Panc1 (cell line): ENCODE results near the gene GMPPA. TPM values are rescaled to one million over a fixed set of nuclear protein-coding genes. Genes with fewer than 3 reads are reported as not detected.
A peak's percentile ranks its signal among the peaks of the same experiment; 100 is the strongest.

Experiments
- ATAC-seq: fragments of 200-7000 bp; cut with Tn5 transposase; 2 replicates; pipeline ENCODE4 v1.9.1; 2020; ENCODE audit warnings: mild to moderate bottlenecking, moderate library complexity
- BruUV-seq: library from RNA; stranded (reverse); fragments of 400-500 nt; replicated peaks from 2 replicates; lab custom pipeline; 2021; lab: Mats Ljungman, UMichigan
- CTCF ChIA-PET: fragments of 300-600 bp; sonication (Branson Sonifier 250); formaldehyde crosslinking; loops from one replicate; lab custom pipeline; 2022; ENCODE audit warnings: antibody characterized with exemption; lab: Charles Lee
- POLR2A ChIA-PET: fragments of 300-600 bp; sonication (Branson Sonifier 250); formaldehyde crosslinking; loops from one replicate; lab custom pipeline; 2022; ENCODE audit warnings: antibody characterized with exemption; lab: Charles Lee
- DNase-seq: peaks from one replicate; pipeline ENCODE4 v3.0.0-alpha.2; 2010; ENCODE audit warnings: low read depth, low spot score
- H3K27ac ChIP-seq: 2 replicates; pipeline ENCODE4 v1.5.1; 2011; ENCODE audit warnings: mild to moderate bottlenecking, low read length, inconsistent platforms
- H3K27me3 ChIP-seq: fragments of 200-500 bp; sonication (Bioruptor generic); 2 replicates; pipeline ENCODE4 v1.6.0; 2014; ENCODE audit warnings: low read length, inconsistent platforms; ENCODE audit not compliant: control insufficient read depth, insufficient read depth
- H3K36me3 ChIP-seq: fragments of 200-500 bp; sonication (Bioruptor generic); 2 replicates; pipeline ENCODE4 v1.5.1; 2014; ENCODE audit warnings: inconsistent platforms, mild to moderate bottlenecking, low read length, moderate library complexity; ENCODE audit not compliant: control insufficient read depth, insufficient read depth
- H3K4me1 ChIP-seq: 2 replicates; pipeline ENCODE4 v1.5.1; 2011; ENCODE audit warnings: inconsistent platforms, mild to moderate bottlenecking, low read length, moderate library complexity; ENCODE audit not compliant: control insufficient read depth, insufficient read depth
- H3K4me3 ChIP-seq, 2 experiments: 2 replicates each; pipeline ENCODE4 v1.5.1; 2011 to 2012; ENCODE audit warnings: low read depth in 2 of 2, low read length in 2 of 2, mild to moderate bottlenecking in 2 of 2, inconsistent platforms in 1 of 2, moderate library complexity in 1 of 2
- H3K9me3 ChIP-seq: fragments of 200-500 bp; sonication (Bioruptor generic); 2 replicates; pipeline ENCODE4 v1.5.1; 2014; ENCODE audit warnings: low read depth, mild to moderate bottlenecking, inconsistent platforms, low read length, moderate library complexity; ENCODE audit not compliant: control insufficient read depth, insufficient read depth
- CTCF ChIP-seq: fragments of 450-650 bp; IDR thresholded peaks from 2 replicates; pipeline ENCODE4 v1.5.1; 2017; ENCODE audit warnings: mild to moderate bottlenecking
- POLR2AphosphoS5 ChIP-seq: IDR thresholded peaks from 2 replicates; pipeline ENCODE4 v1.6.1; 2012; ENCODE audit warnings: mild to moderate bottlenecking, low read depth, low read length, moderate library complexity
- REST ChIP-seq, 2 experiments: IDR thresholded peaks; 2 replicates each; pipeline ENCODE4 v1.6.1; 2011 to 2012; ENCODE audit warnings: low read depth in 2 of 2, control low read depth in 1 of 2, low read length in 1 of 2, mild to moderate bottlenecking in 1 of 2, moderate library complexity in 1 of 2; ENCODE audit not compliant: insufficient read depth in 1 of 2
- SIN3A ChIP-seq: IDR thresholded peaks from 2 replicates; pipeline ENCODE4 v1.6.1; 2012; ENCODE audit warnings: low read depth, mild to moderate bottlenecking, low read length, moderate library complexity, borderline replicate concordance; ENCODE audit not compliant: insufficient read depth
- TCF7L2 ChIP-seq: IDR thresholded peaks from 2 replicates; pipeline ENCODE4 v1.6.1; 2011; ENCODE audit warnings: mild to moderate bottlenecking, low read depth, low read length, inconsistent platforms
- in situ Hi-C: cut with HindIII; loops from 2 replicates; pipeline ENCODE4 v1.10.0; 2016; ENCODE audit warnings: low sequenced_read_pairs, low pct_unique_long_range_greater_than_20kb
- intact Hi-C: fragments of 100-400 bp; cut with micrococcal nuclease; formaldehyde crosslinking; loops from one replicate; pipeline ENCODE4 v1.10.0; 2022; ENCODE audit not compliant: unreplicated experiment
- total RNA-seq: library from RNA; stranded (reverse); gene quantifications from one replicate; pipeline ENCODE4 v1.2.1, GENCODE V29; 2021; ENCODE audit not compliant: unreplicated experiment

GMPPA gene
- total RNA-seq, 1 experiment from 2014 or later = 66.2 TPM

GRCh38 chr2:219451661-219452360, 46.9 kb upstream of the GMPPA start:
- intact Hi-C loops (no loop called here), in situ Hi-C loops (no loop called here)
- TF ChIP-seq SIN3A (no peak), TCF7L2 (no peak), CTCF (no peak), REST (IDR thresholded peaks at IDR 0.05; ENCODE audit: insufficient read depth in 1 of 2, low read depth in 2 of 2, low read length in 1 of 2) (no peak), POLR2AphosphoS5 (no peak)
- no peak for ATAC-seq
- no peak for DNase-seq
- Histone ChIP-seq H3K9me3 (no peaks in the 10 kb centered on the region), H3K27ac (no peak overlapping the region), H3K36me3 (no peaks in the 10 kb centered on the region), H3K4me1 (peaks cover 7% of the 10 kb centered on the region; the same call in 1 of the 2 replicates), H3K4me3 (no peak overlapping the region), H3K27me3 (no peaks in the 10 kb centered on the region)
- BruUV-seq = no TSS peak
- POLR2A ChIA-PET = no interaction called here
- CTCF ChIA-PET = no interaction called here

DNA sequence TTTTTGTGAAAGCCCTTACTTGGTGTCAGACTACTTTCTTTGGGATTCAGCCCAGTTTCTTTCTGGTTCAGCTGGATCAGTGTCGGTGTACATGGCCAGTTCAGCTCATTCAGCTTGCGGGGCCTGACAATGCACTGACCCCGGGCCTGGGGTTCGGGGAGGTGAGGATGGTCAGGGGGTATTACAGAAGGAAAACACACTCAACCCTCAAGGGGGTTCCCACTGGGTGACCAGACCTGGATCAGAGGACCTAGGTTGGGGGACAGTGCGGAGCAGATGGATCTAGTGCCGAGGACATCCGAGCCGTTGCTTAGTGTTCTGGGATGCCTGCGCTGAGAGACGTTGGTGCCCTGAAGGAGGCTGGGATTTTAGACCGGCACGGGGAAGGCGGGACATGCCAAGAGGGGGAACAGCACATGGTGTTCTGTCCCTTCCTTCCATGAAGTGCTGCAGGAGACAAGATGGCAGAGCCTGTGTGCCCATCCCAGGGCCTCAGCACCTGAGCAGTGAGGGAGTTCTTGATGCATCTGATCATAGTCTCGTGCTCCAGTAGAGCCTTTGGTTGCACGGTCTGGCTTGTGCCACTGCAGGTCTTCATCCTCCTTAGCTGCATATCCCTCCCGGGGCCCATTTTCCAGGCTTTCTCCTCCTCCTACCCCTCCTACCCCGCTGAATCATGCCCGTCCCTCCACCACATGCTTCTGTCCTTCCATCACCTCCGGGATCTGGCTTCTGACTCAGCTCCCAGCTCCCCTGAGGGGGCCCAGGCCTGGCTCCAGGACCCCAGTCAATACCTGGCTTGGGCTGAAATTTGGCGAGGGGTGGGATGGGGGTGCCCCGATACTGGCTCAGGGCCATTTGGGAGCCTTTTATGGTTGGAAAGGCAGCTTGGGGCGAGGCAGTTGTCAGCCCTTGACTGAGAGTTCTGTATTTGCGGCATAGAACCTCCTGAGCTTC, 46.1 kb upstream of the GMPPA start:
- BruUV-seq = no TSS peak
- CTCF ChIA-PET = interaction anchor here (0.5 kb wide), 1 partner anchor 19 kb away, joined by 3 read pairs; no protein-coding TSS in a partner anchor
- in situ Hi-C loops = no loop called here

More for the DNA sequence above, 46.1 kb upstream of the GMPPA start:
- Histone ChIP-seq H3K4me1 (peaks cover 7% of the 10 kb centered on the region; the same call in 1 of the 2 replicates), H3K27me3 (no peaks in the 10 kb centered on the region), H3K9me3 (no peaks in the 10 kb centered on the region), H3K27ac (no peak overlapping the region), H3K4me3 (no peak overlapping the region), H3K36me3 (no peaks in the 10 kb centered on the region)
- no peak for DNase-seq
- intact Hi-C loops = no loop called here
- POLR2A ChIA-PET = no interaction called here
- TF ChIP-seq REST (IDR thresholded peaks at IDR 0.05; ENCODE audit: insufficient read depth in 1 of 2, low read depth in 2 of 2, low read length in 1 of 2) (no peak), CTCF (no peak), TCF7L2 (no peak), SIN3A (no peak), POLR2AphosphoS5 (no peak)
- peak; percentile 67 for ATAC-seq
